Glomerular visceral epithelial cell (primary cell): ENCODE data around the gene TBC1D8.

Source experiments
- DNase-seq: peaks from one replicate; pipeline ENCODE4 v3.0.0-alpha.2; 2016; ENCODE audit errors: extremely low spot score

TBC1D8 gene

DNA sequence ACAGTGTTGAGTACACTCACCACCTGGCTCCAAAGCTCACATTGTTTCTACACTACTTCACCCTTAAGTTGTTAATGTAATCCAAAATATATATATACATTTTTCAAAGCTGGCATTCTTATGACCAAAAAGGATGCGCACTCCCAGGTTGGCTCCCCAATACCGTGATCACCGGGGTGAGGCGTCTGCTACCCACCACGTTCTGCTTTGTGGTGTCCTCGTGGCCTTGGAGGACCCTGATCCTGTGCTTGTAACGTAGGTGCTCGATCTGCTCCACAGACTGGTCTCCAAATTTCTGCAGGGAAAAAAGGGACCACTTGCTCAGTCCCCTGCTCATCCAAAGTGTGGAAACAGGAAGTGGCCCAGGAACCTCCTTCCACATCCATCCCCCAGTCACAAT, 123.3 kb downstream of the TBC1D8 start:
- DNase-seq, result no peak

DNA sequence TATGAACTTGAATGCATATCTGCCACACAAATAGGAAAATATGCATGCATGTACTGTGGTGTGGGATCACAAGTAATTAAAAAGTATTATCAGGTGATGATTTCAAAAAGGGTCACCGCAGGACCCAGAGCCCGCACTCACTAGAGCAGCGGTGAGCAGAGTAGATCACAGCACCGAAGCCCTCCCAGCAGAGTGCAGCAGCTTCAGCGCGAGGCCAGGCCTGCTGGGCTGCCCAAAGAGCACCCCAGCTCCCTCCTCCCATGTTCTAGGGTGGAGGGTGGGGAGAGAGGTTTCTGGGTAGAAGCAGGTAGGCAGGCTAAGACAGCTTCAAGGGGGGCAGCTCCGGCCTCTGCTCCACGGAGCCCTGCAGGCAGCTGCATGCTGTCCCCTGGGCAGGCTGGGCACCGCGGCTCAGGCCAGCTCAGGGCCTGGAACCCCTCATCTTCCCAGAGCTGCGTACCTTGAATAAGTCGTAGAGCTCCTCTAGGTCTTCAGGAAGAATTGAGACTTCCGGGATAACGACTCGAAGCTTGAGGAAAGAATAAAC, 124.2 kb downstream of the TBC1D8 start:
- no peak for DNase-seq

GRCh38 chr2:101026253-101026701, 124.9 kb downstream of the TBC1D8 start:
- no peak for DNase-seq

DNA sequence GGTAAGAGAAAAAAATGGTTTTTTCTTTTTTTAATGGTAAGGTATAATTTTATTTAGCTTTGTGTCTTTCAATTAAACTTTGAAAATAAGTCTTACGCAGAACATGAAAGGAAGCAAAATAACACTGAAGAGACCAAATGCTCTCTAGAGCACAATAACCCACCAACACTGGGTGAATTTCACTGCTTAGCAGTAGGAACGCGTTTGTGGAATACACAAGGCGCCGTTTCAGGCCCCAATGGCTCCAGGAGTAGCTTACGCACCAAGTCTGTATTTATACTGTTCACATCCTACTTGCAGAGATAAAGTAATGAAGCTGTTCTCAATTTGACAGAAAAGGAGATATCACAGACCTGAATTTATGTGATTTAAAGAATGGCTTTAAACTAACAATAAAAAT, 125.6 kb downstream of the TBC1D8 start:
- no peak for DNase-seq

DNA sequence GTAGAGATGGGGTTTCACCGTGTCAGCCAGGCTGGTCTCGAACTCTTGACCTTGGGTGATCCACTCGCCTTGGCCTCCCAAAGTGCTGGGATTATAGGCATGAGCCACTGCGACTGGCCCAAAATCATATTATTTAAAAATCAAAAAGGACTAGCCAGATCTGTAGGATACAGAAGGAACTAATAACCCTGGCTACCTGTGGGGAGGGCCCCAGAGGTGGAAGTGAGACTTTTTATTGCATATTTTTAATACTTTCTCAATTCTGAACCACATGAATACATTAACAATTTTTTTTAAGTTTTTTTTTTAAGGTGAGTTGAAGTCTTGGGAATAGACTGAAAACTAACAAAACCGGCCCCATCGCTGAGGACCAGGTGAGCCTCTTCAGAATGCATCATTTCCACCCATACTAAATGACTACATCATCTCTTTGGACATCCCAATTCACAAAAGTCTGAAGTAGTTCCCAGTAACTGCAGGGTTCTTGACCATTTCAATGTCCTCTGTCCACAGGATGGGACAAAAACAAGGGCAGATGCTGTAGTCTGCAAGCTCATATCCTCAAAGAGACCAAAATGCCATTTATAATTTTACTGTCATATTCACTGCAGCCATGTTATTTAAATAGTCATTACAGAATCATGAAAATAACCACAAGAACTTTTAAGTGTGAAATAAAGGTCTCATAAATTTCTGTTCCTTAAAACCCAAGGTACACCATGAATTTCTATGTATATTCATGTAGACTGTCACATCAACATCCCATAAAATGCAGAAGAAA, 127.7 kb downstream of the TBC1D8 start:
- no peak for DNase-seq

DNA sequence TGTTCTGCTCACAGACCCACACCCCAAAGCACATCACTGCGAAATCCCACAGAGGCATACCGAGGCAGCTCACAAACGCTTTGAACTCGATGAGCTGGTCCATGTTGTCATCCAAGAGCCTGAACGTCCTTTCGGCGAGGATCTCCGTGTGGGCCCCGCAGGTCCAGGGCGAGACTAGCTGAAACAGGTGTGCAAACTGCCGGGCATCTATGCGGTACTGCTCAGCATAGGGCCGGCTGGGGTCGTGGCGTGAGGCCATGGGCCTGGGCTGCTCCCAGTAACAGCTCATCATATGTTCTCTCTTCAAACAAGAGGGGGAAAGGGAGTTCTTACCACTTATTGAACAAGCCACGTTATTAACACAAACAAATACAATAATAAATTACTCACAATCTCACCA, 129.0 kb downstream of the TBC1D8 start:
- DNase-seq, result no peak

DNA sequence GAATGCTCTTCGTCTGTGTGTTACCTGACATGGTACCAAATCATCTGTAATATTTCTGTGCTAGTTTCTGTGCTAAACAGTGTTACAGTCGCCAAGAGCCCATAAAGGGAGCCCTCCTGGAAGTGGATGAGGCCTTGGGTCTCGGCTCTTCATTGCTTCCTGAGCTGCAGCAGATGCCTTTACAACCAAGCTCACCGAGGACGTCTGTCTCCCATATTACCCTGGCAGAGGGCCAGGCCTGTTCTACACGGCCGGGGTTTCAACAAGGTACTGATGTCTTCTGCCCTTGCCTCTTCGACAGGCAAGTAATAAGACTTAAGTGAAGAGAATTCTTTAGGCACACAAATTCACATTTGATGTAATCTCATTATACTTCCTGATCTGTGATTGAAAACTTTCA, 132.2 kb downstream of the TBC1D8 start:
- DNase-seq, result no peak

DNA sequence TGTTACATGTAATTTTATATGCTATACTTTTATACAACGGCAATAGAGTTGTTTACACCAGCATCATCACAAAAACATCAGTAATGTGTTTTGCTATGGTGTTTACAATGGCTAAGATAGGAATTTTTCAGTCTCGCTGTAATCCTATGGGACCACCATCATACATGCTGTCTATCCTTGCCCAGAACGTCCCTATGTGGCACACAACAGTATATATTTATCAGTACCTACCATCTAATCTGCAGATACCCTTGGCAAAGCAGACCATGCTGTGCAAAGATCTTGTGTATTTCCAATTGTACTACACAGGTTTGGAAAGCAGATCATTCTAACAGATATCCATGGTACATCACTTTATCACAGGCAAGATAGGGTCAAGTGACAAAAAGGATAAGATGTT, 133.8 kb downstream of the TBC1D8 start:
- no peak for DNase-seq

- no peak for DNase-seq
Observed at GRCh38 chr2:101014264-101014857, 136.8 kb downstream of the TBC1D8 start.

DNA sequence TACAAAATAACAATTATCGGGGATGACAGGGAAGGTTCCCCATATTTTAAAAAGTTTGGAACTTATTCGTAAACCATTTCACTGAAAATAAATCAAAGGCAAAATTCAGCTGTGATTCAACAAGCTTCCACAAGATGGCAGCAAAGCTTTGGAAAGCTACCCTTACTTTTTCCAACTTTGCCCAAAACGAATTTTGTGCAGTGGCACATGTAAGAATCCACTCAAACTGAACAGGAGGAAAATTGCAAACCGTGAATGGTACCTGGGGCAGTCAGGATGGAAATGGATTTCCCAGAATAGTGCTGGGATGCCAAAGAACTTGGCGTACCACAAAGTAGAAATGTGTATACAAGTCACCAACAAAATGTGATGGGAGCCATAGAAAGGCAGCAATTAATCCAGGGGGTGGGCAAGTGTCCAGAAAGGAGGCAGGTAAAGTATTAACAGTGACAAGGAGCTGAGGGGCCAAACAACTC, 138.4 kb downstream of the TBC1D8 start:
- peak; percentile 60 for DNase-seq

GRCh38 chr2:101012054-101012705, 139.0 kb downstream of the TBC1D8 start:
- no peak for DNase-seq

DNA sequence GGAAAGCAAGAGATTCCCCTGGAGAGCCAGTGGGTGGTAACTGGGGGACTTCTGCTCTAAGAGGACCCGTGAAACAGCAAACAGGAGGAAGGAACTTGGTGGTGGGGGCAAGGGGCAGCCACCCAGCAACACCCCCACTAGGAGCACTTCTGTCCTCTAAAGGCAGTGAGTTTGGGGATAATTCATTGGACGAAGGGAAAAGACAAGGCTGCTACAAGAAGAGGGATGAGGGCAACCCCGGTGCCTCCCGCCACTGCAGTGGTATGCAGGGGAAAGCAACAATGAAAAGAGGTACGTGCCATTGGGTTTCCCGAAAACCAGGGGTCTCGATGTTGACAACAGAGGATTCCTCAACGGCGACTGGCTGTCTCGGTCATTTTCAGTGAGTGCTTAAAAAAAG, 140.0 kb downstream of the TBC1D8 start:
- no peak for DNase-seq

- no peak for DNase-seq
Observed at GRCh38 chr2:101007415-101008345, 143.5 kb downstream of the TBC1D8 start.

- no peak for DNase-seq
Observed at GRCh38 chr2:101006065-101006715, 145.0 kb downstream of the TBC1D8 start.

GRCh38 chr2:101004620-101005325, 146.4 kb downstream of the TBC1D8 start:
- DNase-seq, result no peak

DNA sequence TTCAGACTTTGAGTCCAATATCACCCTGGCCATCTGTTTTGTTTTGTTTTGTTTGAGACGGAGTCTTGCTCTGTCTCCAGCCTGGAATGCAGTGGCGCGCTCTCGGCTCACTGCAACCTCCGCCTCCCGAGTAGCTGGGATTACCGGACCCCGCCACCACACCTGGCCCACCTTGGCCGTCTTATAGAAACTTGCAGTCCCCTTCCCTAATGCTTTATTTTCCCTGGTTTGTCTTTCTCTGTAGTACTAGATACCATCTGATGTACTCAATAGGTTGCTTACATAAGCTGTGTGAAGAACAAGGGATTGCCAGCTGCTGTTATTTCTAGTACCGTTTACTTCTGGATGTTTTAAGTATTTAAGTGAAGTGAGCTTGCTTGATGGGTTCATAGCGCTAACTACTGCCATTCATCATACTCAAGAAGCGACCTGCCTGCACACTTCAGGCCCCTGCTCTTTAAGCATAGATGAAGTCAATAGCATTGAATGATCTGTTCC, 147.9 kb downstream of the TBC1D8 start:
- DNase-seq, result peak; percentile 37

- DNase-seq, result no peak
Observed at GRCh38 chr2:101002562-101003277, 148.5 kb downstream of the TBC1D8 start.

DNA sequence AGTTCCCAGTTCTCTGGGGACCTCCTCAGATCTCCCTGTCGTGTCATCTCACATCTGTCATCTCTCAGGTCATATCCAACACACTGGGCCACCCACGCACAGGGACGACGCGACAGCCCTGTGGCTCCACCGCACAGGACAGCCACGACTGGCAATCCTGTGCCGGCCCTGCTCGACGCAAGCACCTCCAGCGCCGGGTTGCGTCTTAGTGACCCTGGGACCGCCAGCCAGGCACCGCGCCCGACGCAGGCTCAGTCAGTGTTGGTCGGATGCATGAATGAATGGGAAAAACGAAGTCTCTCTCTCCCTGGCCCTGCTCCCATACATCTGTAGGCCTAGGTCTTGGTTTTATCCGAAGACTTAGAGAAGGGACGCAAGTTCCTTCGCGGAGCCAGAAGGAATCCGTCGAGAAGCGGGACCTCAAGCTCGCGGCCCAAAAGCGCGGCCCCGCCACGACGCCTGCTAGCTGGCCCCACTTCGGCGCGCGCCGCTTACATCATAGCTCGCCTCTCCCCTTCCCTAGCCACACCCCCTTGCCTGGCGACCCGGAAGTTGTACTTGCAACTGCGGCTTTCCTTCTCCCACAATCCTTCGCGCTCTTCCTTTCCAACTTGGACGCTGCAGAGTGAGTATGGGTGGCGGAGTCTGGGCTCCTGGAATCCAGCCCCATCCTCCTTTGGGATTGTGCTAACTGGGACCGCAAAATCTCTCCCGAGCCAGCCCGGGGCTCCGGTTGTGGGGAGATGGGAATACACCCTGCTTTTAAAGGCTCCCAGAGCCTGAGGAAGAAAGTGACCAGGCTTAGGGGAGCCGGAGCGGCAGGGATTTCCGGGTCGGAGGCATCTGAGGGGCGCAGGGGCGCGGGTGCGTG, 149.3 kb downstream of the TBC1D8 start, which contains the start of gene RPL31:
Gene RPL31 (plus strand): TSS at position 599 of the 871 bp plus-strand sequence. CDS start 413 bp downstream, outside the sequence.
- DNase-seq, result peak; percentile 97
